ENCODE measurements around the gene NTM. TPM values are rescaled to one million over a fixed set of nuclear protein-coding genes. Genes with fewer than 3 reads are reported as not detected.

The NTM gene
- total RNA-seq, 1 experiment from 2014 or later, result not detected

GRCh38 chr11:132111316-132111715 lies 740.9 kb downstream of the NTM start (continued):
- TF ChIP-seq CTCF (IDR thresholded peaks at IDR 0.05 in 2 of 3, conservative IDR thresholded peaks at IDR 0.05 in 1 of 3; ENCODE audit: borderline replicate concordance in 1 of 3, insufficient read depth in 1 of 3, low read depth in 2 of 3, low read length in 2 of 3) (no peak), POLR2A (IDR thresholded peaks at IDR 0.05; ENCODE audit: borderline replicate concordance, extremely low read depth, insufficient read depth, insufficient read length) (no peak), ZNF274 (IDR thresholded peaks at IDR 0.05; ENCODE audit: low read depth, low read length) (no peak), MAX (IDR thresholded peaks at IDR 0.05) (no peak), CBX3 (IDR thresholded peaks at IDR 0.05; ENCODE audit: low read depth) (no peak), SRF (IDR thresholded peaks at IDR 0.05; ENCODE audit: low read depth) (no peak)

- POLR2A ChIA-PET, result no interaction called here
- no peak overlapping the region for H2AFZ ChIP-seq (ENCODE audit: low read depth, low read length, poor library complexity, severe bottlenecking)
- ATAC-seq, result no peak
Measured at GRCh38 chr11:132111838-132112237, 741.4 kb downstream of the NTM start.

More at GRCh38 chr11:132111838-132112237, 741.4 kb downstream of the NTM start:
- no peak overlapping the region for H3K4me2 ChIP-seq (ENCODE audit: low read length)
- H3K79me2 ChIP-seq (ENCODE audit: insufficient read depth, low read length), result no peaks in the 10 kb centered on the region
- H3K4me3 ChIP-seq (replicated peaks in 1 of 2; ENCODE audit: low read depth in 1 of 2, low read length in 2 of 2), result no peak overlapping the region
- TF ChIP-seq CEBPB (IDR thresholded peaks at IDR 0.05; ENCODE audit: low read depth) (no peak), REST (IDR thresholded peaks at IDR 0.05; ENCODE audit: low read depth) (no peak), POLR2A (IDR thresholded peaks at IDR 0.05; ENCODE audit: borderline replicate concordance, extremely low read depth, insufficient read depth, insufficient read length) (no peak)
- intact Hi-C loops (cut with micrococcal nuclease), result no loop called here
- H3K9me3 ChIP-seq (ENCODE audit: control insufficient read depth in 1 of 2, insufficient read depth in 1 of 2, low read depth in 1 of 2, low read length in 2 of 2), result peaks cover 0 to 14% of the 10 kb centered on the region in 2 experiments; a peak in 2 of 4 replicates
- no peaks in the 10 kb centered on the region for H3K9me2 ChIP-seq (ENCODE audit: insufficient read depth)
- RAD21 ChIA-PET (ENCODE audit: low non-redundant PET in 1 of 2, low total read pairs in 2 of 2, uncharacterized antibody in 2 of 2, unreplicated experiment in 2 of 2), result no interaction called here
- no peak overlapping the region for H3K9ac ChIP-seq (ENCODE audit: low read length)
- no peaks in the 10 kb centered on the region for H3K36me3 ChIP-seq (ENCODE audit: control insufficient read depth in 1 of 2, insufficient read depth in 2 of 2, low read length in 2 of 2)
- H3K27me3 ChIP-seq (ENCODE audit: insufficient read depth, low read length), result no peaks in the 10 kb centered on the region
- H3K27ac ChIP-seq (ENCODE audit: low read depth, low read length), result no peak overlapping the region
- H4K20me1 ChIP-seq (ENCODE audit: insufficient read depth), result no peaks in the 10 kb centered on the region
- DNase-seq (ENCODE audit: low read depth, low spot score), result no peak
- H3K4me1 ChIP-seq (ENCODE audit: control insufficient read depth in 1 of 2, insufficient read depth in 2 of 2, low read length in 2 of 2), result no peaks in the 10 kb centered on the region
- CTCF ChIA-PET, result no interaction called here
- BruUV-seq (replicated peaks), result no TSS peak

Measured in HCT116 (cell line).